ENCODE results near the gene TTYH3.

- TF ChIP-seq CTCF (IDR thresholded peaks at IDR 0.05) = no peak
- TF ChIP-seq POLR2A (IDR thresholded peaks at IDR 0.05) = no peak
Measured at GRCh38 chr7:2597273-2597640, 34.5 kb upstream of the TTYH3 start.
